Common myeloid progenitor, CD34-positive (primary cell): ENCODE measurements around the gene INSYN2B.

ENCODE experiments used
- CTCF ChIA-PET: fragments of 350-600 bp; sonication (Branson Sonifier 250); formaldehyde crosslinking; loops from one replicate; lab custom pipeline; 2021; ENCODE audit warnings: antibody characterized with exemption; lab: Charles Lee
- POLR2A ChIA-PET: fragments of 350-600 bp; sonication (Branson Sonifier 250); formaldehyde crosslinking; loops from one replicate; lab custom pipeline; 2021; ENCODE audit warnings: antibody characterized with exemption; lab: Charles Lee
- DNase-seq, 3 donors: peaks; one replicate each; pipeline versions ENCODE4 v3.0.0 to v3.0.0-alpha.2; 2013
- H3K27ac ChIP-seq, 2 experiments: 1 replicate in 1 of 2; 2 replicates in 1 of 2; pipeline ENCODE4 v1.7.0; 2013; ENCODE audit warnings: inconsistent platforms in 2 of 2, low read length in 2 of 2, mild to moderate bottlenecking in 2 of 2, low read depth in 1 of 2, moderate library complexity in 1 of 2; ENCODE audit not compliant: severe bottlenecking in 2 of 2, insufficient read depth in 1 of 2, poor library complexity in 1 of 2
- H3K27me3 ChIP-seq, 5 experiments: replicated peaks in 2 of 5; 1 replicate in 3 of 5; 2 replicates in 2 of 5; pipeline versions ENCODE4 v1.6.1 to v1.7.0; 2013; ENCODE audit warnings: low read length in 4 of 5, mild to moderate bottlenecking in 2 of 5, moderate library complexity in 2 of 5, inconsistent platforms in 1 of 5; ENCODE audit not compliant: insufficient read depth in 5 of 5, control insufficient read depth in 4 of 5
- H3K36me3 ChIP-seq, 4 experiments: 1 replicate in 2 of 4; 2 replicates in 2 of 4; pipeline versions ENCODE4 v1.6.1 to v1.7.0; 2013; ENCODE audit warnings: low read length in 3 of 4, control low read depth in 1 of 4, mild to moderate bottlenecking in 1 of 4; ENCODE audit not compliant: control insufficient read depth in 4 of 4, insufficient read depth in 4 of 4
- H3K4me1 ChIP-seq, 4 experiments: 1 replicate in 3 of 4; 2 replicates in 1 of 4; pipeline versions ENCODE4 v1.6.1 to v1.7.1; 2013; ENCODE audit warnings: low read length in 3 of 4, mild to moderate bottlenecking in 3 of 4, control low read depth in 1 of 4, inconsistent platforms in 1 of 4, moderate library complexity in 1 of 4; ENCODE audit not compliant: control insufficient read depth in 4 of 4, insufficient read depth in 4 of 4; ENCODE audit errors: control extremely low read depth in 1 of 4
- H3K4me3 ChIP-seq, 7 experiments: 1 replicate in 4 of 7; 2 replicates in 3 of 7; pipeline versions ENCODE4 v1.5.1 to v1.7.0; 2013; ENCODE audit warnings: mild to moderate bottlenecking in 7 of 7, low read length in 6 of 7, moderate library complexity in 6 of 7, inconsistent platforms in 2 of 7, low read depth in 2 of 7, control low read depth in 1 of 7; ENCODE audit not compliant: insufficient read depth in 4 of 7, control insufficient read depth in 1 of 7; ENCODE audit errors: extremely low read depth in 1 of 7
- H3K9me3 ChIP-seq, 5 experiments: 1 replicate in 4 of 5; 2 replicates in 1 of 5; pipeline versions ENCODE4 v1.6.1 to v1.7.1; 2013; ENCODE audit warnings: low read length in 4 of 5, mild to moderate bottlenecking in 2 of 5, inconsistent platforms in 1 of 5, low read depth in 1 of 5, moderate library complexity in 1 of 5; ENCODE audit not compliant: control insufficient read depth in 4 of 5, insufficient read depth in 2 of 5; ENCODE audit errors: control extremely low read depth in 1 of 5
- WGBS: methylation state at CpG from one replicate; pipeline ENCODE4 v1.1.5; 2013; ENCODE audit not compliant: insufficient coverage; 5-methylcytosine and 5-hydroxymethylcytosine counted together

Gene INSYN2B

GRCh38 chr5:169992789-169993484 is 12.6 kb upstream of the INSYN2B start:
- POLR2A ChIA-PET = interaction anchor here (0.6 kb wide), 1 partner anchor 1495 kb away, joined by 4 read pairs; no protein-coding TSS in a partner anchor

DNA sequence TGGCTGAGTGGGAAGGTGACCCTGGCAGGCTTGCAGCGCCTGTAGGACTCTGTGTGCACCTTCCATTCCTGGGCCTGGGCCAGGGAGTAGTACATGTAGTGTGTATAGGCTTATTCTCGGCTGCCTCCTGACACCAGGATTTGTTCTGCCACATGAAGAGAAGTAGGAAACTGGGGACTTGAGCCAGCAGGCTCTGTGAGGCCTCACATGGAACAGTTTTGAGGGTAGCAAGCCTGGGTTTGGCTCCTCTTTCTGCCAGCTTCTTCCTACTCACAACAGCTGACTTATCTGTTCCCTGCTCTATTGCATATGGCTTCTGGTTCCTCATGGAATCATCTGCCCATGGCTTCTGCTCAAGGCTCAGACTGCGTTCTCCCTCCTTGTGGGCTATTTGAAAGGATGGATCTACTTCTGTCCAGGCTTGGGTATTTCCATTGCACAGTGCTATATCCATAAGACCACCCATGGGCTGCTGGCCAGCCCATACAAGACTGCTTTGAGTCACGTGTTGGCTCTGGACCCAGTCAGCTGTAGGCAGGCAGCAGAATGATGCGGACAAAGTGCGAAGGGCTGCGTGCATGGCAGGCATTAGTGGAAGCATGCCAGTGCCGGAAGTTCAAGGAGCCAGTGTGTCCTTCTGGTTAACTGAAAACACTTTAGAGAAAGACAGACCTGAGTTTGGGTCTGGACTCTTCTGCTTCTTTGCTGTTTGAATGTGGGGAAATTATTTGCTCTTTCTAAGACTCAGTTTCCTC is 11.0 kb upstream of the INSYN2B start:
- Histone ChIP-seq H3K36me3 (peaks cover 16 to 72% (median 46%) of the 10 kb centered on the region in 4 experiments), H3K4me3 (no peak overlapping the region), H3K4me1 (peaks cover 0 to 11% (median 2%) of the 10 kb centered on the region in 4 experiments), H3K27ac (no peak overlapping the region), H3K27me3 (no peaks in the 10 kb centered on the region), H3K9me3 (no peaks in the 10 kb centered on the region)
- DNase-seq = no peak
- CTCF ChIA-PET = interaction anchor here (3.1 kb wide), 1 partner anchor 11 kb away, joined by 9 read pairs; the partner anchor contains the start of gene INSYN2B
- POLR2A ChIA-PET = no interaction called here
- WGBS = 99% methylated on average over 8 of the region's 8 CpGs

More at GRCh38 chr5:169992789-169993484, 12.6 kb upstream of the INSYN2B start:
- peaks cover 0 to 9% (median 1%) of the 10 kb centered on the region in 4 experiments for H3K4me1 ChIP-seq
- WGBS = 100% methylated on average over 2 of the region's 2 CpGs
- CTCF ChIA-PET = interaction anchor here (2.0 kb wide), 1 partner anchor 8 kb away, joined by 8 read pairs; no protein-coding TSS in a partner anchor
- no peak overlapping the region for H3K27ac ChIP-seq
- H3K4me3 ChIP-seq = no peak overlapping the region
- H3K27me3 ChIP-seq = no peaks in the 10 kb centered on the region
- peaks cover 8 to 65% (median 40%) of the 10 kb centered on the region in 4 experiments for H3K36me3 ChIP-seq
- no peaks in the 10 kb centered on the region for H3K9me3 ChIP-seq
- DNase-seq = no peak

DNA sequence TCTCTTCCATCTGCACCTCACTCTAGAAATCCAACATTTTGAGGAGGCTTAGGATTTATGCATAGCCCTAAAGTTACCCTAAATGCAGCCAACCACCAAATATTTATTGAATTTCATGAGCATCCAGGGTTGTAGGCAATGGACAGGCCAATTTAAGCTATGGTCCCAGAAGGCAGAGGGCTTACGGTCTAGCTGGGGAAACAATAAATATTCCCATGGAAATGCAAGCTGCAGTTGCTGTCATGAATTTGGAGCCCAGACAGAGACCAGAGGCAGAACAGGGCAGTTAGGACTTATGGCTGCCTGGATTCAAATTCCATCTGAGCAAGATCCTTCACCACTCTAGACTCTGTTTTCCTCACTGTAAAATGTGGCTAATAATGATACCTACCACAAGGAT is 9.1 kb upstream of the INSYN2B start:
- Histone ChIP-seq H3K9me3 (no peaks in the 10 kb centered on the region), H3K27me3 (no peaks in the 10 kb centered on the region), H3K4me1 (peaks cover 0 to 5% (median 2%) of the 10 kb centered on the region in 4 experiments), H3K36me3 (peaks cover 28 to 74% (median 47%) of the 10 kb centered on the region in 4 experiments), H3K27ac (no peak overlapping the region), H3K4me3 (no peak overlapping the region)
- WGBS = 100% methylated on average over 1 of the region's 1 CpG
- CTCF ChIA-PET = interaction anchor here (1.7 to 3.1 kb wide), 2 partner anchors 9 to 10 kb away, joined by 3 to 9 read pairs; partner anchors contain the start of gene INSYN2B
- no peak for DNase-seq
- POLR2A ChIA-PET = no interaction called here

- WGBS = no CpG with 5 or more reads among the region's 1 CpG
- peaks cover 32 to 77% (median 49%) of the 10 kb centered on the region in 4 experiments for H3K36me3 ChIP-seq
These were observed 8.7 kb upstream of the INSYN2B start for GRCh38 chr5:169988947-169989346.

GRCh38 chr5:169988206-169988605 is 7.9 kb upstream of the INSYN2B start:
- Histone ChIP-seq H3K36me3 (peaks cover 39 to 78% (median 52%) of the 10 kb centered on the region in 4 experiments), H3K9me3 (no peaks in the 10 kb centered on the region), H3K27me3 (no peaks in the 10 kb centered on the region), H3K4me1 (peaks cover 0 to 5% (median 2%) of the 10 kb centered on the region in 4 experiments), H3K27ac (no peak overlapping the region), H3K4me3 (no peak overlapping the region)
- peak; percentile 9 to 67 (median 47) for DNase-seq
- ChIA-PET POLR2A (no interaction called here), CTCF (interaction anchor here (1.2 to 1.7 kb wide), 2 partner anchors 11 to 14 kb away, joined by 3 to 4 read pairs; no protein-coding TSS in a partner anchor)
- 100% methylated on average over 2 of the region's 4 CpGs for WGBS

More at GRCh38 chr5:169988947-169989346, 8.7 kb upstream of the INSYN2B start:
- Histone ChIP-seq H3K4me3 (no peak overlapping the region), H3K27me3 (no peaks in the 10 kb centered on the region), H3K4me1 (peaks cover 0 to 5% (median 2%) of the 10 kb centered on the region in 4 experiments), H3K27ac (no peak overlapping the region), H3K9me3 (no peaks in the 10 kb centered on the region)
- peak in 1 of 3 donors; percentile 25 for DNase-seq
- ChIA-PET POLR2A (no interaction called here), CTCF (interaction anchor here (1.7 to 3.1 kb wide), 2 partner anchors 8 to 10 kb away, joined by 3 to 9 read pairs; partner anchors contain the start of gene INSYN2B)

- ChIA-PET CTCF (interaction anchor here (0.6 to 2.3 kb wide), 27 partner anchors 9 to 766 kb away, joined by 3 to 20 read pairs (median 5); no protein-coding TSS in a partner anchor), POLR2A (no interaction called here)
- H3K9me3 ChIP-seq = no peaks in the 10 kb centered on the region
- no peak overlapping the region for H3K4me3 ChIP-seq
- WGBS = 81% methylated on average over 3 of the region's 3 CpGs
- H3K36me3 ChIP-seq = peaks cover 15 to 28% (median 16%) of the 10 kb centered on the region in 4 experiments
- no peaks in the 10 kb centered on the region for H3K27me3 ChIP-seq
- DNase-seq = no peak
- peaks cover 0 to 3% (median 0%) of the 10 kb centered on the region in 4 experiments for H3K4me1 ChIP-seq
- H3K27ac ChIP-seq = no peak overlapping the region
These were observed 424 bp downstream of the INSYN2B start for GRCh38 chr5:169979871-169980270.
